ENCODE measurements around the gene VSX1. TPM values are rescaled to one million over a fixed set of nuclear protein-coding genes. Genes with fewer than 3 reads are reported as not detected.

VSX1 gene
- polyA plus RNA-seq, 1 experiment = 0.06 TPM

- ChIA-PET POLR2A (no interaction called here), CTCF (no interaction called here)
These were observed 46.0 kb downstream of the VSX1 start for GRCh38 chr20:25035921-25036320.

GRCh38 chr20:25033924-25034300, 48.0 kb downstream of the VSX1 start:
- DNase-seq (ENCODE audit: low read depth, low spot score) = no peak

More at GRCh38 chr20:25035921-25036320, 46.0 kb downstream of the VSX1 start:
- H3K9me3 ChIP-seq (ENCODE audit: control insufficient read depth, insufficient read depth, low read length) = no peaks in the 10 kb centered on the region; the same call in 1 of the 2 replicates
- no peak overlapping the region for H3K4me3 ChIP-seq (ENCODE audit: low read depth, low read length)
- no peak for TF ChIP-seq CTCF (IDR thresholded peaks at IDR 0.05; ENCODE audit: low read depth, low read length)
- no peak overlapping the region for H3K27ac ChIP-seq (ENCODE audit: low read depth, low read length)
- H3K27me3 ChIP-seq (ENCODE audit: control insufficient read depth, insufficient read depth, low read length) = peaks cover 15% of the 10 kb centered on the region
- no peak for DNase-seq (ENCODE audit: low read depth, low spot score)

GRCh38 chr20:25033265-25033923, 48.5 kb downstream of the VSX1 start:
- H3K9me3 ChIP-seq (ENCODE audit: control insufficient read depth, insufficient read depth, low read length) = no peaks in the 10 kb centered on the region; the same call in 1 of the 2 replicates
- H3K27ac ChIP-seq (ENCODE audit: low read depth, low read length) = no peak overlapping the region
- ChIA-PET CTCF (interaction anchor here (1.1 to 1.3 kb wide), 2 partner anchors 32 to 40 kb away, joined by 3 read pairs; no protein-coding TSS in a partner anchor), POLR2A (no interaction called here)
- no peak for DNase-seq (ENCODE audit: low read depth, low spot score)
- no peak for TF ChIP-seq CTCF (IDR thresholded peaks at IDR 0.05; ENCODE audit: low read depth, low read length)
- no peak overlapping the region for H3K4me3 ChIP-seq (ENCODE audit: low read depth, low read length)
- peaks cover 17% of the 10 kb centered on the region for H3K27me3 ChIP-seq (ENCODE audit: control insufficient read depth, insufficient read depth, low read length)

More at GRCh38 chr20:25033924-25034300, 48.0 kb downstream of the VSX1 start:
- H3K4me3 ChIP-seq (ENCODE audit: low read depth, low read length) = no peak overlapping the region
- no peak overlapping the region for H3K27ac ChIP-seq (ENCODE audit: low read depth, low read length)
- H3K9me3 ChIP-seq (ENCODE audit: control insufficient read depth, insufficient read depth, low read length) = no peaks in the 10 kb centered on the region; the same call in 1 of the 2 replicates
- TF ChIP-seq CTCF (IDR thresholded peaks at IDR 0.05; ENCODE audit: low read depth, low read length) = no peak
- CTCF ChIA-PET = interaction anchor here (1.1 to 1.3 kb wide), 2 partner anchors 32 to 40 kb away, joined by 3 read pairs; no protein-coding TSS in a partner anchor
- POLR2A ChIA-PET = no interaction called here
- H3K27me3 ChIP-seq (ENCODE audit: control insufficient read depth, insufficient read depth, low read length) = peaks cover 20% of the 10 kb centered on the region

- CTCF ChIA-PET = interaction anchor here (1.1 to 1.3 kb wide), 2 partner anchors 33 to 39 kb away, joined by 3 read pairs; no protein-coding TSS in a partner anchor
- DNase-seq (ENCODE audit: low read depth, low spot score) = no peak
- Histone ChIP-seq H3K9me3 (ENCODE audit: control insufficient read depth, insufficient read depth, low read length) (no peaks in the 10 kb centered on the region; the same call in 1 of the 2 replicates), H3K27ac (ENCODE audit: low read depth, low read length) (no peak overlapping the region), H3K4me3 (ENCODE audit: low read depth, low read length) (no peak overlapping the region), H3K27me3 (ENCODE audit: control insufficient read depth, insufficient read depth, low read length) (peaks cover 14% of the 10 kb centered on the region)
- TF ChIP-seq CTCF (IDR thresholded peaks at IDR 0.05; ENCODE audit: low read depth, low read length) = no peak
- POLR2A ChIA-PET = interaction anchor here (0.6 kb wide), 1 partner anchor 219 kb away, joined by 3 read pairs; no protein-coding TSS in a partner anchor
These were observed 49.3 kb downstream of the VSX1 start for GRCh38 chr20:25032478-25033264.
